HCT116 (cell line): ENCODE data around the gene YTHDF1. TPM values are rescaled to one million over a fixed set of nuclear protein-coding genes. Genes with fewer than 3 reads are reported as not detected.
A peak's percentile ranks its signal among the peaks of the same experiment; 100 is the strongest.

ENCODE experiments used
- ATAC-seq: fragments of 200-7000 bp; cut with Tn5 transposase; 2 replicates; pipeline ENCODE4 v1.9.1; 2020; ENCODE audit warnings: mild to moderate bottlenecking, moderate library complexity
- BruUV-seq: library from RNA; stranded (reverse); fragments of 400-500 nt; replicated peaks from 2 replicates; lab custom pipeline; 2021; lab: Mats Ljungman, UMichigan
- CTCF ChIA-PET: fragments of 300-600 bp; sonication (Branson Sonifier 250); formaldehyde crosslinking; loops from one replicate; lab custom pipeline; 2021; ENCODE audit warnings: antibody characterized with exemption; lab: Charles Lee
- POLR2A ChIA-PET: fragments of 300-600, 350-600 bp; sonication (Branson Sonifier 250); formaldehyde crosslinking; loops from one replicate; lab custom pipeline; 2021; ENCODE audit warnings: antibody characterized with exemption; lab: Charles Lee
- RAD21 ChIA-PET, 2 experiments: fragments of 300-600 bp; sonication (Branson Sonifier 250); formaldehyde crosslinking; loops; one replicate each; lab custom pipeline; 2023; ENCODE audit warnings: low total read pairs in 2 of 2; ENCODE audit not compliant: uncharacterized antibody in 2 of 2, unreplicated experiment in 2 of 2, low non-redundant PET in 1 of 2; lab: Charles Lee
- DNase-seq: peaks from one replicate; pipeline ENCODE4 v3.0.0-alpha.2; 2010; ENCODE audit warnings: low read depth, low spot score
- H2AFZ ChIP-seq: fragments of 200-600 bp; shearing (Covaris generic), sonication (generic); 2 replicates; pipeline ENCODE4 v1.6.1; 2017; ENCODE audit warnings: low read depth, mixed run types, mixed read lengths, antibody characterized with exemption, low read length; ENCODE audit not compliant: poor library complexity, severe bottlenecking
- H3K27ac ChIP-seq: 2 replicates; pipeline ENCODE4 v1.5.1; 2012; ENCODE audit warnings: low read depth, low read length
- H3K27me3 ChIP-seq: fragments of 200-600 bp; sonication (generic); 2 replicates; pipeline ENCODE4 v1.6.1; 2016; ENCODE audit warnings: mixed run types, low read length, mixed read lengths; ENCODE audit not compliant: insufficient read depth
- H3K36me3 ChIP-seq, 2 experiments: fragments of 200-500 bp in 1 of 2; fragments of 200-600 bp in 1 of 2; sonication (Bioruptor generic) in 1 of 2; sonication (generic) in 1 of 2; 2 replicates each; pipeline versions ENCODE4 v1.5.1 to v1.6.1; 2014 to 2016; ENCODE audit warnings: low read length in 2 of 2, inconsistent platforms in 1 of 2, mixed read lengths in 1 of 2, mixed run types in 1 of 2; ENCODE audit not compliant: insufficient read depth in 2 of 2, control insufficient read depth in 1 of 2
- H3K4me1 ChIP-seq, 2 experiments: fragments of 200-600 bp in 1 of 2; sonication (generic) in 1 of 2; 2 replicates each; pipeline versions ENCODE4 v1.5.1 to v1.6.1; 2012 to 2017; ENCODE audit warnings: low read length in 2 of 2, inconsistent platforms in 1 of 2, mild to moderate bottlenecking in 1 of 2, mixed read lengths in 1 of 2, mixed run types in 1 of 2, moderate library complexity in 1 of 2; ENCODE audit not compliant: insufficient read depth in 2 of 2, control insufficient read depth in 1 of 2
- H3K4me2 ChIP-seq: fragments of 200-600 bp; sonication (generic); 2 replicates; pipeline ENCODE4 v1.6.1; 2017; ENCODE audit warnings: mixed run types, low read length, mixed read lengths
- H3K4me3 ChIP-seq, 2 experiments: fragments of 200-600 bp in 1 of 2; sonication (generic) in 1 of 2; replicated peaks in 1 of 2; 2 replicates each; pipeline ENCODE4 v1.5.1; 2011 to 2016; ENCODE audit warnings: low read length in 2 of 2, control low read depth in 1 of 2, low read depth in 1 of 2, mild to moderate bottlenecking in 1 of 2, mixed read lengths in 1 of 2, mixed run types in 1 of 2
- H3K79me2 ChIP-seq: fragments of 200-600 bp; sonication (generic); 2 replicates; pipeline ENCODE4 v1.6.1; 2017; ENCODE audit warnings: mild to moderate bottlenecking, mixed run types, low read length, moderate library complexity, mixed read lengths; ENCODE audit not compliant: insufficient read depth
- H3K9ac ChIP-seq: fragments of 200-600 bp; sonication (generic); 2 replicates; pipeline ENCODE4 v1.6.1; 2016; ENCODE audit warnings: low read length, mixed read lengths
- H3K9me2 ChIP-seq: fragments of 200-600 bp; sonication (generic), shearing (Covaris generic); 2 replicates; pipeline ENCODE4 v1.6.1; 2017; ENCODE audit warnings: mixed run types, mild to moderate bottlenecking, moderate library complexity; ENCODE audit not compliant: insufficient read depth
- H3K9me3 ChIP-seq, 2 experiments: fragments of 200-500 bp in 1 of 2; fragments of 200-600 bp in 1 of 2; sonication (Bioruptor generic) in 1 of 2; sonication (generic) in 1 of 2; 2 replicates each; pipeline ENCODE4 v1.6.1; 2014 to 2017; ENCODE audit warnings: low read length in 2 of 2, mixed read lengths in 2 of 2, inconsistent platforms in 1 of 2, low read depth in 1 of 2, mild to moderate bottlenecking in 1 of 2, mixed run types in 1 of 2, moderate library complexity in 1 of 2; ENCODE audit not compliant: control insufficient read depth in 1 of 2, insufficient read depth in 1 of 2
- H4K20me1 ChIP-seq: fragments of 200-600 bp; sonication (generic), shearing (Covaris generic); 2 replicates; pipeline ENCODE4 v1.6.1; 2017; ENCODE audit warnings: mixed run types, mild to moderate bottlenecking, moderate library complexity; ENCODE audit not compliant: insufficient read depth
- ATF3 ChIP-seq: IDR thresholded peaks from 2 replicates; pipeline ENCODE4 v1.6.1; 2012
- CEBPB ChIP-seq: IDR thresholded peaks from 2 replicates; pipeline ENCODE4 v1.6.1; 2012; ENCODE audit warnings: low read depth
- POLR2A ChIP-seq: IDR thresholded peaks from 2 replicates; pipeline ENCODE4 v1.7.0; 2011; ENCODE audit warnings: borderline replicate concordance; ENCODE audit not compliant: insufficient read depth, insufficient read length; ENCODE audit errors: extremely low read depth
- POLR2AphosphoS5 ChIP-seq: IDR thresholded peaks from 2 replicates; pipeline ENCODE4 v1.6.1; 2011; ENCODE audit warnings: mild to moderate bottlenecking, low read depth, low read length, moderate library complexity
- RAD21 ChIP-seq: IDR thresholded peaks from 2 replicates; pipeline ENCODE4 v1.6.1; 2012; ENCODE audit warnings: low read depth, mild to moderate bottlenecking
- SP1 ChIP-seq: IDR thresholded peaks from 2 replicates; pipeline ENCODE4 v1.6.1; 2012; ENCODE audit warnings: low read depth
- TCF7L2 ChIP-seq: IDR thresholded peaks from 2 replicates; pipeline ENCODE4 v1.7.0; 2011; ENCODE audit warnings: borderline replicate concordance, inconsistent platforms; ENCODE audit not compliant: insufficient read depth, insufficient read length; ENCODE audit errors: extremely low read depth
- YY1 ChIP-seq: IDR thresholded peaks from 2 replicates; pipeline ENCODE4 v1.6.1; 2011; ENCODE audit warnings: low read length, low read depth, moderate library complexity, mild to moderate bottlenecking; ENCODE audit not compliant: insufficient replicate concordance; ENCODE audit errors: extremely low read depth
- ZBTB33 ChIP-seq: IDR thresholded peaks from 2 replicates; pipeline ENCODE4 v1.6.1; 2011; ENCODE audit warnings: mild to moderate bottlenecking, low read length, moderate library complexity; ENCODE audit not compliant: insufficient replicate concordance; ENCODE audit errors: extremely low read depth
- intact Hi-C: fragments of 100-400 bp; cut with micrococcal nuclease; formaldehyde crosslinking; loops from 2 replicates; pipeline ENCODE4 v1.10.0; 2022
- total RNA-seq: library from RNA; stranded (reverse); gene quantifications from one replicate; pipeline ENCODE4 v1.2.1, GENCODE V29; 2021; ENCODE audit not compliant: unreplicated experiment
- TF ChIP-seq, protein P1 (sequence below): IDR thresholded peaks from 2 replicates; pipeline ENCODE4 v1.6.1; 2012
- TF ChIP-seq, protein P2 (sequence below), 3 experiments: fragments of 200-600 bp in 1 of 3; sonication (generic) in 1 of 3; IDR thresholded peaks in 2 of 3; conservative IDR thresholded peaks in 1 of 3; 2 replicates each; pipeline ENCODE4 v1.5.1; 2012 to 2017; ENCODE audit warnings: low read depth in 2 of 3, low read length in 2 of 3, antibody characterized with exemption in 1 of 3, borderline replicate concordance in 1 of 3, control low read depth in 1 of 3, mild to moderate bottlenecking in 1 of 3, mixed read lengths in 1 of 3, mixed run types in 1 of 3, moderate library complexity in 1 of 3; ENCODE audit not compliant: insufficient read depth in 1 of 3

Gene YTHDF1
- total RNA-seq, 1 experiment from 2014 or later: 42.8 TPM

- ChIA-PET CTCF (interaction anchor here (0.7 to 2.5 kb wide), 6 partner anchors 8 to 218 kb away, joined by 3 to 9 read pairs (median 4); no protein-coding TSS in a partner anchor), POLR2A (interaction anchor here (1.4 kb wide), 1 partner anchor 24 kb away, joined by 3 read pairs; no protein-coding TSS in a partner anchor)
- no TSS peak for BruUV-seq
These were observed 25.1 kb downstream of the YTHDF1 start for GRCh38 chr20:63190828-63191227.

DNA sequence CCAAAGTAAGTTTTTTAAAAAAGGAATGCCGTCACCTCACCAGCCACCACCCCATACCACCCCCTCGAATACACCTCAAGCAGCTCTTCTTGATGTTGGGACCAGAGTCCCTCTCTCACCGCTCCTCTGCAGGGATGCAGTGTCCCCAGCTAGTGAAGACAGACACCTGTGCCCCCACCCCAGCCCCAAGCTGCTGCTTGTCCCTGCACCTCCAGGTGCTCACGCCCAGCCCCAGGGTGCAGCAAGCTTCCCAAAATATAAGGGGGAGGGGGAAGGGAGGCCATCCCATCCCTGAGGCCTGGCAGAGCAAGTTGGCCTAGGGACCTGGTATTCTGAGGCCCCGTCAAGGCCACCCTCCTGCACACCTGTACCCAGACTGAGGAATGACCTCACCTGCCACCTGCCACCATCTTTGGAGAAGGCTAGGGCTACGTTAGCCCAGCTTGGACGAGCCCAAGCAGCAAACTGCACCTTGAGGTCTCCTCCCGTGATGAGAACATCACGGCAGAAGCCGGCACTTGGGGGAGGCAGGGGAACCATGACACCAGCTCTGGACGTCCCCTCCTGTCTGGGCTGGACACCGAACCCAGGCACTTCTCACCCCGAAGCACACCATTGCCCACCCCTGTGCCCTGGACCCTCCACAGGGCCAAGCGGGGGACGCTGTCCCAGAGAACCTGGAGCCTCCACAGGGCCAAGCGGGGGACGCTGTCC, 25.9 kb downstream of the YTHDF1 start:
- Histone ChIP-seq H3K4me3 (no peak overlapping the region), H3K27ac (no peak overlapping the region)
- TF ChIP-seq, protein P1, sequence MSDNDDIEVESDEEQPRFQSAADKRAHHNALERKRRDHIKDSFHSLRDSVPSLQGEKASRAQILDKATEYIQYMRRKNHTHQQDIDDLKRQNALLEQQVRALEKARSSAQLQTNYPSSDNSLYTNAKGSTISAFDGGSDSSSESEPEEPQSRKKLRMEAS: no peak
- TF ChIP-seq POLR2A: no peak
- TF ChIP-seq, protein P2, sequence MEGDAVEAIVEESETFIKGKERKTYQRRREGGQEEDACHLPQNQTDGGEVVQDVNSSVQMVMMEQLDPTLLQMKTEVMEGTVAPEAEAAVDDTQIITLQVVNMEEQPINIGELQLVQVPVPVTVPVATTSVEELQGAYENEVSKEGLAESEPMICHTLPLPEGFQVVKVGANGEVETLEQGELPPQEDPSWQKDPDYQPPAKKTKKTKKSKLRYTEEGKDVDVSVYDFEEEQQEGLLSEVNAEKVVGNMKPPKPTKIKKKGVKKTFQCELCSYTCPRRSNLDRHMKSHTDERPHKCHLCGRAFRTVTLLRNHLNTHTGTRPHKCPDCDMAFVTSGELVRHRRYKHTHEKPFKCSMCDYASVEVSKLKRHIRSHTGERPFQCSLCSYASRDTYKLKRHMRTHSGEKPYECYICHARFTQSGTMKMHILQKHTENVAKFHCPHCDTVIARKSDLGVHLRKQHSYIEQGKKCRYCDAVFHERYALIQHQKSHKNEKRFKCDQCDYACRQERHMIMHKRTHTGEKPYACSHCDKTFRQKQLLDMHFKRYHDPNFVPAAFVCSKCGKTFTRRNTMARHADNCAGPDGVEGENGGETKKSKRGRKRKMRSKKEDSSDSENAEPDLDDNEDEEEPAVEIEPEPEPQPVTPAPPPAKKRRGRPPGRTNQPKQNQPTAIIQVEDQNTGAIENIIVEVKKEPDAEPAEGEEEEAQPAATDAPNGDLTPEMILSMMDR (IDR thresholded peaks at IDR 0.05 in 2 of 3, conservative IDR thresholded peaks at IDR 0.05 in 1 of 3; ENCODE audit: borderline replicate concordance in 1 of 3, insufficient read depth in 1 of 3, low read depth in 2 of 3, low read length in 2 of 3): no peak
- TF ChIP-seq ATF3: no peak
- TF ChIP-seq TCF7L2: no peak
- no peak for TF ChIP-seq SP1
- no peak for TF ChIP-seq ZBTB33
- TF ChIP-seq RAD21: no peak
- TF ChIP-seq YY1: no peak
- TF ChIP-seq POLR2AphosphoS5: no peak
- TF ChIP-seq, all 23 proteins: peak for 0
- ChIA-PET POLR2A (no interaction called here), CTCF (interaction anchor here (1.1 to 2.5 kb wide), 5 partner anchors 8 to 218 kb away, joined by 3 to 9 read pairs (median 4); no protein-coding TSS in a partner anchor), RAD21 (no interaction called here)
- H3K36me3 ChIP-seq: peaks cover 0 to 3% of the 10 kb centered on the region in 2 experiments; a peak in 3 of 4 replicates
- peaks cover 14 to 27% of the 10 kb centered on the region in 2 experiments for H3K4me1 ChIP-seq
- no peaks in the 10 kb centered on the region for H3K27me3 ChIP-seq
- no peak overlapping the region for H2AFZ ChIP-seq
- H3K9me2 ChIP-seq: no peaks in the 10 kb centered on the region
- no peak for ATAC-seq
- peaks cover 4% of the 10 kb centered on the region for H3K79me2 ChIP-seq
- H4K20me1 ChIP-seq: peaks cover 4% of the 10 kb centered on the region; the same call in 1 of the 2 replicates
- no peak overlapping the region for H3K9ac ChIP-seq
- no TSS peak for BruUV-seq
- no peaks in the 10 kb centered on the region for H3K9me3 ChIP-seq
- H3K4me2 ChIP-seq: no peak overlapping the region
- DNase-seq: no peak
- intact Hi-C loops: no loop called here

More at GRCh38 chr20:63190828-63191227, 25.1 kb downstream of the YTHDF1 start:
- peaks cover 6% of the 10 kb centered on the region; the same call in 1 of the 2 replicates for H4K20me1 ChIP-seq
- 0 out of 2 replicates have a peak overlapping the region, but pooled peaks have one; percentile 23 for H3K9ac ChIP-seq
- no peak for TF ChIP-seq CEBPB
- H3K4me1 ChIP-seq: peaks cover 14 to 27% of the 10 kb centered on the region in 2 experiments
- no peaks in the 10 kb centered on the region for H3K27me3 ChIP-seq
- peaks cover 12% of the 10 kb centered on the region for H3K79me2 ChIP-seq
- ATAC-seq (peak; percentile 9), DNase-seq (no peak)
- H3K9me2 ChIP-seq: no peaks in the 10 kb centered on the region
- peak overlapping the region; percentile 9; the same call in 1 of the 2 replicates for H3K27ac ChIP-seq
- peaks cover 0 to 9% of the 10 kb centered on the region in 2 experiments; a peak in 3 of 4 replicates for H3K36me3 ChIP-seq
- H2AFZ ChIP-seq: no peak overlapping the region
- H3K9me3 ChIP-seq: no peaks in the 10 kb centered on the region
- peak overlapping the region; percentile 57 for H3K4me2 ChIP-seq
- H3K4me3 ChIP-seq: 0 out of 4 replicates have a peak overlapping the region, but pooled peaks of 1 of the 2 experiments have one; percentile 4
- intact Hi-C loops: no loop called here
- RAD21 ChIA-PET: interaction anchor here in 1 of 2 experiments (0.6 kb wide), 1 partner anchor 50 kb away, joined by 5 read pairs; no protein-coding TSS in a partner anchor
